Left ventricle myocardium inferior (tissue), 1 donor: ENCODE data around the gene ITIH3. TPM values are rescaled to one million over a fixed set of nuclear protein-coding genes. Genes with fewer than 3 reads are reported as not detected.
A peak's percentile ranks its signal among the peaks of the same experiment; 100 is the strongest.

ENCODE experiments used
- DNase-seq: peaks from one replicate; pipeline ENCODE4 v3.0.0-alpha.2; 2020
- H3K27ac ChIP-seq: fragments of 200-600 bp; replicated peaks from 2 replicates; pipeline ENCODE4 v1.8.0; 2021
- H3K27me3 ChIP-seq: fragments of 200-600 bp; 2 replicates; pipeline ENCODE4 v1.8.0; 2021; ENCODE audit warnings: low read depth
- H3K36me3 ChIP-seq: fragments of 200-600 bp; 2 replicates; pipeline ENCODE4 v1.8.0; 2021
- H3K4me1 ChIP-seq: fragments of 200-600 bp; 2 replicates; pipeline ENCODE4 v1.8.0; 2021
- H3K4me3 ChIP-seq: fragments of 200-600 bp; 2 replicates; pipeline ENCODE4 v1.8.0; 2021; ENCODE audit warnings: mild to moderate bottlenecking, moderate library complexity
- H3K9me3 ChIP-seq: fragments of 200-600 bp; replicated peaks from 2 replicates; pipeline ENCODE4 v1.8.0; 2021
- intact Hi-C: fragments of 100-400 bp; cut with micrococcal nuclease; formaldehyde crosslinking; loops from one replicate; pipeline ENCODE4 v1.11.0; 2022
- total RNA-seq: library from RNA; stranded (reverse); fragmentation: NEBNext Ultra II Directional; extraction: Animal tissue kit (Norgen Biotek cat#: 25700); gene quantifications from one replicate; pipeline ENCODE4 v1.2.1, GENCODE V29; 2021
- TF ChIP-seq, protein P1 (sequence below): fragments of 200-600 bp; IDR thresholded peaks from 2 replicates; pipeline ENCODE4 v1.8.0; 2021; ENCODE audit warnings: antibody characterized with exemption, mild to moderate bottlenecking, borderline replicate concordance
- donor health status: DM: no; HTN: yes; CAD: no; lungs with severe emphysema.

ITIH3 gene
- total RNA-seq, 1 donor from 2014 or later = 0.55 TPM

DNA sequence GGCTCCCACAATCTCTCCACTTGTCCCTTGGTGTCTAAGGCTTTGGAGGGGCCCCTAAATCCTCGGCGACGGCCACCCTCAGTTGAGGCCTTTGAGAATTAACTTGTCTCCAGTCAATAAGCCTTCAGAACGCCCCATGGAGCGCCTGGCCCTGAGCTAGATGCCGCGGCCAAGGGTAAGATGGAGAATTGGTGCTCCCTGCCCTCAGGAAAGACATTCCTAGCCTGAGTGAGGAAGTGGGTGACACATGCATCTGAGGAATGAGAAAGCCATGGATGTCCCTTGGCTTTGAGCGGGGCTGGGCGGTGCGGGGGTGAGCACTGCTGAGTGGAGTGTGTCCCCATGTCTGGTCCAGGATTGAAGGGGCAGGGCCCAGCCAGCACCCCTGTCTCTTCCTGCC lies 22.6 kb downstream of the ITIH3 start:
- intact Hi-C loops = no loop called here
- Histone ChIP-seq H3K27me3 (no peaks in the 10 kb centered on the region), H3K4me3 (no peak overlapping the region), H3K9me3 (no peaks in the 10 kb centered on the region), H3K36me3 (no peaks in the 10 kb centered on the region), H3K4me1 (no peaks in the 10 kb centered on the region), H3K27ac (no peak overlapping the region)
- TF ChIP-seq, protein P1, sequence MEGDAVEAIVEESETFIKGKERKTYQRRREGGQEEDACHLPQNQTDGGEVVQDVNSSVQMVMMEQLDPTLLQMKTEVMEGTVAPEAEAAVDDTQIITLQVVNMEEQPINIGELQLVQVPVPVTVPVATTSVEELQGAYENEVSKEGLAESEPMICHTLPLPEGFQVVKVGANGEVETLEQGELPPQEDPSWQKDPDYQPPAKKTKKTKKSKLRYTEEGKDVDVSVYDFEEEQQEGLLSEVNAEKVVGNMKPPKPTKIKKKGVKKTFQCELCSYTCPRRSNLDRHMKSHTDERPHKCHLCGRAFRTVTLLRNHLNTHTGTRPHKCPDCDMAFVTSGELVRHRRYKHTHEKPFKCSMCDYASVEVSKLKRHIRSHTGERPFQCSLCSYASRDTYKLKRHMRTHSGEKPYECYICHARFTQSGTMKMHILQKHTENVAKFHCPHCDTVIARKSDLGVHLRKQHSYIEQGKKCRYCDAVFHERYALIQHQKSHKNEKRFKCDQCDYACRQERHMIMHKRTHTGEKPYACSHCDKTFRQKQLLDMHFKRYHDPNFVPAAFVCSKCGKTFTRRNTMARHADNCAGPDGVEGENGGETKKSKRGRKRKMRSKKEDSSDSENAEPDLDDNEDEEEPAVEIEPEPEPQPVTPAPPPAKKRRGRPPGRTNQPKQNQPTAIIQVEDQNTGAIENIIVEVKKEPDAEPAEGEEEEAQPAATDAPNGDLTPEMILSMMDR = no peak
- DNase-seq = no peak

DNA sequence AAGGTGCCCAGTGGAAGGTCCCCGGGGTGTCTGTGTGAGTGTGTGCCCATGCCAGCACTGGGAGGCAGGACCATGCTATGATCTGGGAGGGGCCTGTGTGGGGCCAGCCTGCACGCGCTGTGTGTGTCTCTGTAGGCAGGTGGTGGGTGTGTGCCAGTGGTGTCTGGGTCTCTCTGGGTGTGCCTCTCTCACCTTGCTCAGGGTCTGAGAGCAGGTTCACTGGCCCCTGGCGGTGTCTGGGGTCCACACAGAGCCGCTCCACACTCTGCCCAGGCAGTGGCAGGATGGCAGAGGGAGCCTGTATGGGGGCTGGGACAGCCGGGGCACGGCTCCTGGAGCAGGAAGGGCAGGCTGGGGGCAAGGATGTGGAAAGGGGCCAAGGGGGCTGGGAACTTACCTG lies 23.3 kb downstream of the ITIH3 start:
- intact Hi-C loops = no loop called here
- TF ChIP-seq, protein P1 = no peak
- no peak overlapping the region for H3K27ac ChIP-seq
- H3K4me3 ChIP-seq = no peak overlapping the region
- H3K9me3 ChIP-seq = no peaks in the 10 kb centered on the region
- no peaks in the 10 kb centered on the region for H3K27me3 ChIP-seq
- H3K4me1 ChIP-seq = no peaks in the 10 kb centered on the region
- H3K36me3 ChIP-seq = peaks cover 1% of the 10 kb centered on the region
- DNase-seq = no peak

DNA sequence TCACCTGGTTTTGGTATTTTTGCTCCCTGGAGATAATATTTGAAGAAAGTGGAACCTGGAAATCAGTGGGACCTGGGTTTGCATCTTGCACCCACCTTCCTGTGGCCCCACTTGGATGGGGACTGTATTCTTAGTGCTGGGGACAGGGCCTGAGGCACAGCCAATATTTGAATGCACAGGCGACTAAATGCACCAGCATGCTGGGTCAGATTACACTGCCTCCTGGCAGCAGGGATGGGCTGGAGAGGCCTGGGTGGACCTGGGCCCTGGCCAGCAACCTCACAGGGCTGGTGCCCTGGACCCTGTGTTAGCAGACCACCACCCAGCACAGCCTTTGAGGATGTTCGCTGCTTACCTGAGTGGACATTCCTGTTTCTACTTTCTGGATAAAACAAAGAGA lies 25.3 kb downstream of the ITIH3 start:
- H3K9me3 ChIP-seq = no peaks in the 10 kb centered on the region
- no peaks in the 10 kb centered on the region for H3K4me1 ChIP-seq
- TF ChIP-seq, protein P1 = no peak
- intact Hi-C loops = no loop called here
- no peak for DNase-seq
- no peak overlapping the region for H3K27ac ChIP-seq
- peaks cover 16% of the 10 kb centered on the region for H3K36me3 ChIP-seq
- no peaks in the 10 kb centered on the region for H3K27me3 ChIP-seq
- no peak overlapping the region for H3K4me3 ChIP-seq

DNA sequence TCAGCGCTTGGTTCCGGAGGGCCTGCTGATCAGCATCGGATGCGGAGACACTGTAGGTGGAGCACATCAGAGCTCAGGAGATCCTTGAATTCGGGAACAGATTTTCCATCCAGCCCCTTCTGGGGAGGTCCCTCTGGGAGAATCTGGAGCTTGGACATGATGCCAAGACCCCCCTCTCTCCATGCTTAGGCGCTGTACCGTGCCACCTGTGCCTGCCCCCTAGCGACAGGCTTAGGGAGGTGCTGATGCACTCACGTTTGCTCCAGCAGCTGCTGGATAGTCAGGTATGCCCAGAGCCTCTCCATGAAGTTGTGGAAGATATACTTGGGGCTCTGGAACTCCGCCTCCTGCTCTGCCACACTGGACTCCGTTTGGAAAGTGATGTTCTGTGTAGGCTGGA lies 26.1 kb downstream of the ITIH3 start:
- H3K36me3 ChIP-seq = peaks cover 20% of the 10 kb centered on the region
- TF ChIP-seq, protein P1 = peak; percentile 50
- no peak for DNase-seq
- H3K9me3 ChIP-seq = no peaks in the 10 kb centered on the region
- H3K4me1 ChIP-seq = no peaks in the 10 kb centered on the region
- H3K27me3 ChIP-seq = no peaks in the 10 kb centered on the region
- intact Hi-C loops = no loop called here
- H3K27ac ChIP-seq = no peak overlapping the region
- no peak overlapping the region for H3K4me3 ChIP-seq

DNA sequence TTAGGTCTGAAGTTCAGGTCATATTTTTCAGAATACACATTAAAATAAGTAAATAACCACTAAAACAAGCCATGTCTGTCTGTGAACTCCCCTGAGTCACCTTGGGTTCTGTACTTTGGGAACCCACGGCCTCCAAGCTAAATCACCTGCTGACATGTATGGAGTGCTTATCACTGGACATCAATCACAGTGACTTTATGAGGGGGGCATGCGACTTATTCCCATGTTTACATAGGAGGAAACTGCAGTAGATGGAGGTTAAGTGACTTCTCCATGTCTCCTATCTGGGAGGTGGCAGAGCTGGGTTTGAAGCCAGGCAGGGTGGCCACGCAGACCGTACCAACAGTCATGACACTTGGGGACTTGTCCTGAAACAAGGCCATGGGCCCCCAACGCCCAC lies 27.8 kb downstream of the ITIH3 start:
- TF ChIP-seq, protein P1 = no peak
- no peak for DNase-seq
- Histone ChIP-seq H3K4me3 (no peak overlapping the region), H3K36me3 (peaks cover 20% of the 10 kb centered on the region), H3K27me3 (no peaks in the 10 kb centered on the region), H3K4me1 (no peaks in the 10 kb centered on the region), H3K9me3 (no peaks in the 10 kb centered on the region), H3K27ac (no peak overlapping the region)
- intact Hi-C loops = no loop called here

DNA sequence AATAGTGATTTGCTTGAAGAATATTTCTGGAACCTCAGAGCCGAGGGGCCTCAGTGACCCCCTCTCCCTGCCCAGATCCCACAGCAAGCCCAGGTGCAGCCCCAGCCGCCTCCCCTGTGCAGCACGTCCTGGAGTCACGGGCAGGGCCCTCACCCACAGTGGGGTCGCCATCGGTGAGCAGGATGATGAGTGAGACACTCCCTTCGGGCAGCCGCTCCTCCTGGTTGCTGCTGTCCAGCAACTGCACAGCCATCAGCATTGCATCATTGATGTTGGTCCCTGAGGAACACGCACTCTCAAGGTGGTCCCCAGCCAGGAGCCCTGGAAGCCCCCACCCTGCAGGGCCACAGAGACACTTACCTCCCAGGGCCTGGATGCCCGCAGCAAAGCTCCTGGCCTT lies 29.4 kb downstream of the ITIH3 start:
- no peaks in the 10 kb centered on the region for H3K27me3 ChIP-seq

More for the DNA sequence above, 29.4 kb downstream of the ITIH3 start:
- intact Hi-C loops = no loop called here
- Histone ChIP-seq H3K27ac (no peak overlapping the region), H3K4me1 (no peaks in the 10 kb centered on the region), H3K9me3 (no peaks in the 10 kb centered on the region), H3K4me3 (no peak overlapping the region), H3K36me3 (peaks cover 20% of the 10 kb centered on the region)
- no peak for DNase-seq
- TF ChIP-seq, protein P1 = no peak
